ENCODE measurements around the gene AP2A1.

DNA sequence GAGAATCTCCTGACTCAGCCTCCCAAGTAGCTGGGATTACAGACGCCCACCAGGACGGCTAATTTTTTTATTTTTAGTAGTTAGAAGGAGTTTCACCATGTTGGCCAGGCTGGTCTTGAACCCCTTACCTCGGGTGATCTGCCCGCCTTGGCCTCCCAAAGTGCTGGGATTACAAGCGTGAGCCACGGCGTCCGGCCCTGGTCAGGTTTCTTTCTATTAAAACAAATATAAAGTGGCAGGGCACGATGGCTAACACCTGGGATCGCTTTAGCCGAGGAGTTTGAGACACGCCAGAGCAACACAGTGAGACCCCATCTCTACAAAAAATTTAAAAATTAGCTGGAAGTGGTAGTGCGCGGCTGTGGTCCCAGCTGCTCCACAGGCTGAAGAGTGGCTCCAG, 49.8 kb downstream of the AP2A1 start:
- no peak for TF ChIP-seq GATA3 (IDR thresholded peaks at IDR 0.05; ENCODE audit: borderline replicate concordance)
- TF ChIP-seq, protein P1, sequence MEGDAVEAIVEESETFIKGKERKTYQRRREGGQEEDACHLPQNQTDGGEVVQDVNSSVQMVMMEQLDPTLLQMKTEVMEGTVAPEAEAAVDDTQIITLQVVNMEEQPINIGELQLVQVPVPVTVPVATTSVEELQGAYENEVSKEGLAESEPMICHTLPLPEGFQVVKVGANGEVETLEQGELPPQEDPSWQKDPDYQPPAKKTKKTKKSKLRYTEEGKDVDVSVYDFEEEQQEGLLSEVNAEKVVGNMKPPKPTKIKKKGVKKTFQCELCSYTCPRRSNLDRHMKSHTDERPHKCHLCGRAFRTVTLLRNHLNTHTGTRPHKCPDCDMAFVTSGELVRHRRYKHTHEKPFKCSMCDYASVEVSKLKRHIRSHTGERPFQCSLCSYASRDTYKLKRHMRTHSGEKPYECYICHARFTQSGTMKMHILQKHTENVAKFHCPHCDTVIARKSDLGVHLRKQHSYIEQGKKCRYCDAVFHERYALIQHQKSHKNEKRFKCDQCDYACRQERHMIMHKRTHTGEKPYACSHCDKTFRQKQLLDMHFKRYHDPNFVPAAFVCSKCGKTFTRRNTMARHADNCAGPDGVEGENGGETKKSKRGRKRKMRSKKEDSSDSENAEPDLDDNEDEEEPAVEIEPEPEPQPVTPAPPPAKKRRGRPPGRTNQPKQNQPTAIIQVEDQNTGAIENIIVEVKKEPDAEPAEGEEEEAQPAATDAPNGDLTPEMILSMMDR (IDR thresholded peaks at IDR 0.05), result no peak
- no peak for TF ChIP-seq POLR2A (IDR thresholded peaks at IDR 0.05; ENCODE audit: low read length)
- TF ChIP-seq CHD4 (IDR thresholded peaks at IDR 0.05; ENCODE audit: borderline replicate concordance), result no peak
- no peak for TF ChIP-seq NR3C1 (IDR thresholded peaks at IDR 0.05)
- TF ChIP-seq, protein P2, sequence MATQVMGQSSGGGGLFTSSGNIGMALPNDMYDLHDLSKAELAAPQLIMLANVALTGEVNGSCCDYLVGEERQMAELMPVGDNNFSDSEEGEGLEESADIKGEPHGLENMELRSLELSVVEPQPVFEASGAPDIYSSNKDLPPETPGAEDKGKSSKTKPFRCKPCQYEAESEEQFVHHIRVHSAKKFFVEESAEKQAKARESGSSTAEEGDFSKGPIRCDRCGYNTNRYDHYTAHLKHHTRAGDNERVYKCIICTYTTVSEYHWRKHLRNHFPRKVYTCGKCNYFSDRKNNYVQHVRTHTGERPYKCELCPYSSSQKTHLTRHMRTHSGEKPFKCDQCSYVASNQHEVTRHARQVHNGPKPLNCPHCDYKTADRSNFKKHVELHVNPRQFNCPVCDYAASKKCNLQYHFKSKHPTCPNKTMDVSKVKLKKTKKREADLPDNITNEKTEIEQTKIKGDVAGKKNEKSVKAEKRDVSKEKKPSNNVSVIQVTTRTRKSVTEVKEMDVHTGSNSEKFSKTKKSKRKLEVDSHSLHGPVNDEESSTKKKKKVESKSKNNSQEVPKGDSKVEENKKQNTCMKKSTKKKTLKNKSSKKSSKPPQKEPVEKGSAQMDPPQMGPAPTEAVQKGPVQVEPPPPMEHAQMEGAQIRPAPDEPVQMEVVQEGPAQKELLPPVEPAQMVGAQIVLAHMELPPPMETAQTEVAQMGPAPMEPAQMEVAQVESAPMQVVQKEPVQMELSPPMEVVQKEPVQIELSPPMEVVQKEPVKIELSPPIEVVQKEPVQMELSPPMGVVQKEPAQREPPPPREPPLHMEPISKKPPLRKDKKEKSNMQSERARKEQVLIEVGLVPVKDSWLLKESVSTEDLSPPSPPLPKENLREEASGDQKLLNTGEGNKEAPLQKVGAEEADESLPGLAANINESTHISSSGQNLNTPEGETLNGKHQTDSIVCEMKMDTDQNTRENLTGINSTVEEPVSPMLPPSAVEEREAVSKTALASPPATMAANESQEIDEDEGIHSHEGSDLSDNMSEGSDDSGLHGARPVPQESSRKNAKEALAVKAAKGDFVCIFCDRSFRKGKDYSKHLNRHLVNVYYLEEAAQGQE (IDR thresholded peaks at IDR 0.05), result no peak
- TF ChIP-seq BHLHE40 (IDR thresholded peaks at IDR 0.05; ENCODE audit: low read depth, low read length), result no peak
- TF ChIP-seq, protein P3, sequence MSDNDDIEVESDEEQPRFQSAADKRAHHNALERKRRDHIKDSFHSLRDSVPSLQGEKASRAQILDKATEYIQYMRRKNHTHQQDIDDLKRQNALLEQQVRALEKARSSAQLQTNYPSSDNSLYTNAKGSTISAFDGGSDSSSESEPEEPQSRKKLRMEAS (IDR thresholded peaks at IDR 0.05), result no peak
- TF ChIP-seq EP300 (IDR thresholded peaks at IDR 0.05), result no peak
- TF ChIP-seq RARB (CRISPR knock-in tag; IDR thresholded peaks at IDR 0.05), result no peak

Data from A549 (cell line).